Stimulated activated naive CD4-positive, alpha-beta T cell (primary cell): ENCODE measurements around the gene ADAP1.

Experiments used
- DNase-seq, 6 experiments: peaks; one replicate each; lab custom pipeline; 2025; lab: John Stamatoyannopoulos, UW

Gene ADAP1

GRCh38 chr7:922334-923107 lies 32.0 kb downstream of the ADAP1 start:
- DNase-seq, result peak in 3 of 6 experiments; percentile 17 to 31 (median 30)

- DNase-seq, result no peak
Observed at GRCh38 chr7:921581-922333, 32.7 kb downstream of the ADAP1 start.

GRCh38 chr7:921071-921461 lies 33.4 kb downstream of the ADAP1 start:
- DNase-seq, result no peak

- no peak for DNase-seq
Observed at GRCh38 chr7:920351-921070, 34.0 kb downstream of the ADAP1 start.

- DNase-seq, result no peak
Observed at GRCh38 chr7:919924-920341, 34.5 kb downstream of the ADAP1 start.

GRCh38 chr7:919114-919442 lies 35.4 kb downstream of the ADAP1 start:
- DNase-seq, result no peak

GRCh38 chr7:918441-919113 lies 35.9 kb downstream of the ADAP1 start:
- DNase-seq, result no peak

- no peak for DNase-seq
Observed at GRCh38 chr7:918118-918425, 36.4 kb downstream of the ADAP1 start.

GRCh38 chr7:917255-918117 lies 37.0 kb downstream of the ADAP1 start:
- DNase-seq, result no peak

GRCh38 chr7:916291-916941 lies 38.1 kb downstream of the ADAP1 start:
- DNase-seq, result no peak

- DNase-seq, result no peak
Observed at GRCh38 chr7:915291-916218, 38.9 kb downstream of the ADAP1 start.

GRCh38 chr7:914521-915194 lies 39.8 kb downstream of the ADAP1 start:
- no peak for DNase-seq

- DNase-seq, result no peak
Observed at GRCh38 chr7:913736-914520, 40.6 kb downstream of the ADAP1 start.

GRCh38 chr7:911791-912480 lies 42.5 kb downstream of the ADAP1 start:
- DNase-seq, result no peak

- no peak for DNase-seq
Observed at GRCh38 chr7:910931-911431, 43.5 kb downstream of the ADAP1 start.

GRCh38 chr7:910441-910861 lies 44.0 kb downstream of the ADAP1 start:
- DNase-seq, result no peak
